H1 (cell line): ENCODE measurements around the gene SCN4A. TPM values are rescaled to one million over a fixed set of nuclear protein-coding genes. Genes with fewer than 3 reads are reported as not detected.

Experiments
- CTCF ChIA-PET: fragments of 300-600 bp; sonication (Branson Sonifier 250); formaldehyde crosslinking; loops from one replicate; lab custom pipeline; 2021; ENCODE audit not compliant: partially characterized antibody; lab: Charles Lee
- POLR2A ChIA-PET: fragments of 300-600 bp; sonication (Branson Sonifier 250); formaldehyde crosslinking; loops from one replicate; lab custom pipeline; 2021; ENCODE audit warnings: inconsistent platforms; ENCODE audit not compliant: partially characterized antibody; lab: Charles Lee
- DNase-seq, 2 experiments: peaks; one replicate each; pipeline versions ENCODE4 v3.0.0 to v3.0.0-alpha.2; 2010 to 2022; ENCODE audit warnings: low spot score in 2 of 2, low read depth in 1 of 2, mixed read lengths in 1 of 2
- FAIRE-seq: peaks from 2 replicates; lab custom pipeline; 2011; peaks lifted over from hg19 to GRCh38; lab: Jason Lieb, UNC
- H2AFZ ChIP-seq: 2 replicates; pipeline ENCODE4 v1.8.1; 2012; ENCODE audit warnings: low read length, inconsistent platforms
- H2AK5ac ChIP-seq: 2 replicates; pipeline ENCODE4 v1.6.1; 2013; ENCODE audit warnings: low read depth, low read length
- H2BK120ac ChIP-seq: replicated peaks from 2 replicates; pipeline ENCODE3; 2013; ENCODE audit warnings: low read depth, low read length, inconsistent platforms
- H2BK12ac ChIP-seq: 2 replicates; pipeline ENCODE4 v1.6.1; 2013; ENCODE audit warnings: low read depth, low read length
- H2BK15ac ChIP-seq: 2 replicates; pipeline ENCODE4 v1.6.1; 2013; ENCODE audit warnings: low read length
- H2BK20ac ChIP-seq: 2 replicates; pipeline ENCODE4 v1.6.1; 2013; ENCODE audit warnings: low read length
- H2BK5ac ChIP-seq: 2 replicates; pipeline ENCODE4 v1.6.1; 2013; ENCODE audit warnings: low read depth, low read length
- H3K14ac ChIP-seq: 2 replicates; pipeline ENCODE4 v1.6.1; 2013; ENCODE audit warnings: inconsistent platforms; ENCODE audit not compliant: insufficient read length
- H3K18ac ChIP-seq: 2 replicates; pipeline ENCODE4 v1.6.1; 2013; ENCODE audit warnings: low read length; ENCODE audit errors: extremely low read depth
- H3K23ac ChIP-seq: 2 replicates; pipeline ENCODE4 v1.6.1; 2013; ENCODE audit warnings: inconsistent platforms; ENCODE audit not compliant: insufficient read length
- H3K23me2 ChIP-seq: 2 replicates; pipeline ENCODE4 v1.6.1; 2013; ENCODE audit warnings: low read depth, low read length
- H3K27ac ChIP-seq: 2 replicates; pipeline ENCODE4 v1.6.1; 2011; ENCODE audit warnings: low read depth, low read length, inconsistent platforms
- H3K27me3 ChIP-seq, 4 experiments: replicated peaks in 1 of 4; 1 replicate in 1 of 4; 2 replicates in 3 of 4; pipeline versions ENCODE4 v1.6.1 to v1.8.1; 2011 to 2013; ENCODE audit warnings: low read length in 3 of 4, mild to moderate bottlenecking in 3 of 4, inconsistent platforms in 2 of 4, mixed read lengths in 2 of 4, moderate library complexity in 1 of 4; ENCODE audit not compliant: control insufficient read depth in 3 of 4, insufficient read depth in 3 of 4; ENCODE audit errors: extremely low read depth in 1 of 4
- H3K36me3 ChIP-seq, 4 experiments: 2 replicates each; pipeline versions ENCODE4 v1.6.1 to v1.8.1; 2011 to 2013; ENCODE audit warnings: mild to moderate bottlenecking in 4 of 4, low read length in 3 of 4, moderate library complexity in 2 of 4, control low read depth in 1 of 4, inconsistent platforms in 1 of 4; ENCODE audit not compliant: insufficient read depth in 4 of 4, control insufficient read depth in 2 of 4
- H3K4ac ChIP-seq: replicated peaks from 2 replicates; pipeline ENCODE3; 2013; ENCODE audit warnings: low read length, low read depth, mixed read lengths, inconsistent platforms; ENCODE audit not compliant: insufficient read length
- H3K4me1 ChIP-seq, 4 experiments: replicated peaks in 1 of 4; 1 replicate in 1 of 4; 2 replicates in 3 of 4; pipeline versions ENCODE4 v1.6.1 to v1.8.1; 2011 to 2013; ENCODE audit warnings: low read length in 3 of 4, inconsistent platforms in 2 of 4, mixed read lengths in 1 of 4; ENCODE audit not compliant: insufficient read depth in 4 of 4, control insufficient read depth in 3 of 4
- H3K4me2 ChIP-seq, 2 experiments: 2 replicates each; pipeline versions ENCODE4 v1.6.1 to v1.8.1; 2011 to 2013; ENCODE audit warnings: low read depth in 2 of 2, low read length in 2 of 2, control low read depth in 1 of 2, inconsistent platforms in 1 of 2, mild to moderate bottlenecking in 1 of 2; ENCODE audit not compliant: insufficient read depth in 1 of 2
- H3K4me3 ChIP-seq, 4 experiments: fragments of 200-600, 300-600 bp in 1 of 4; sonication (generic), shearing (Covaris generic), sonication (Bioruptor Twin) in 1 of 4; 2 replicates each; pipeline versions ENCODE4 v1.5.1 to v1.8.1; 2011 to 2016; ENCODE audit warnings: low read length in 4 of 4, low read depth in 3 of 4, control low read depth in 2 of 4, inconsistent platforms in 2 of 4, mild to moderate bottlenecking in 2 of 4, mixed read lengths in 1 of 4, moderate library complexity in 1 of 4; ENCODE audit not compliant: insufficient read depth in 2 of 4; ENCODE audit errors: extremely low read depth in 1 of 4
- H3K56ac ChIP-seq: replicated peaks from 2 replicates; pipeline ENCODE3; 2013; ENCODE audit warnings: low read depth, mild to moderate bottlenecking, mixed read lengths, low read length, inconsistent platforms; ENCODE audit not compliant: insufficient read length
- H3K79me1 ChIP-seq: 2 replicates; pipeline ENCODE4 v1.6.1; 2013; ENCODE audit warnings: low read depth, low read length, control low read depth
- H3K79me2 ChIP-seq, 2 experiments: 2 replicates each; pipeline versions ENCODE4 v1.6.1 to v1.8.1; 2012 to 2013; ENCODE audit warnings: low read length in 2 of 2, mild to moderate bottlenecking in 2 of 2, inconsistent platforms in 1 of 2; ENCODE audit not compliant: insufficient read depth in 2 of 2, control insufficient read depth in 1 of 2
- H3K9ac ChIP-seq, 4 experiments: replicated peaks in 1 of 4; 1 replicate in 1 of 4; 2 replicates in 3 of 4; pipeline versions ENCODE4 v1.6.1 to v1.8.1; 2011 to 2013; ENCODE audit warnings: low read depth in 3 of 4, low read length in 3 of 4, control low read depth in 2 of 4, mild to moderate bottlenecking in 2 of 4, moderate library complexity in 2 of 4, inconsistent platforms in 1 of 4; ENCODE audit errors: extremely low read depth in 1 of 4
- H3K9me3 ChIP-seq, 2 experiments: 2 replicates each; pipeline versions ENCODE4 v1.6.1 to v1.8.1; 2012 to 2013; ENCODE audit warnings: mild to moderate bottlenecking in 2 of 2, moderate library complexity in 2 of 2, control low read depth in 1 of 2, inconsistent platforms in 1 of 2, low read depth in 1 of 2, low read length in 1 of 2, mixed read lengths in 1 of 2; ENCODE audit not compliant: insufficient read depth in 2 of 2
- H4K20me1 ChIP-seq, 2 experiments: replicated peaks in 1 of 2; 2 replicates each; pipeline versions ENCODE3 to v1.8.1; 2011 to 2013; ENCODE audit warnings: inconsistent platforms in 2 of 2, low read length in 2 of 2, mild to moderate bottlenecking in 1 of 2; ENCODE audit not compliant: insufficient read depth in 2 of 2, control insufficient read depth in 1 of 2
- H4K5ac ChIP-seq: 2 replicates; pipeline ENCODE4 v1.6.1; 2013; ENCODE audit warnings: low read length, low read depth, mixed read lengths, inconsistent platforms; ENCODE audit not compliant: insufficient read length
- H4K8ac ChIP-seq: 2 replicates; pipeline ENCODE4 v1.8.0; 2013; ENCODE audit warnings: mild to moderate bottlenecking, moderate library complexity, low read length, inconsistent platforms; ENCODE audit not compliant: insufficient read depth; ENCODE audit errors: extremely low read depth
- H4K91ac ChIP-seq: replicated peaks from 2 replicates; pipeline ENCODE3; 2013; ENCODE audit warnings: low read length, mixed read lengths, inconsistent platforms; ENCODE audit not compliant: insufficient read length
- CHD2 ChIP-seq: IDR thresholded peaks from 2 replicates; pipeline ENCODE4 v1.6.1; 2012; ENCODE audit warnings: low read length, improper control_type of control experiment
- EGR1 ChIP-seq: IDR thresholded peaks from 2 replicates; pipeline ENCODE4 v1.6.1; 2011; ENCODE audit warnings: low read depth, low read length, borderline replicate concordance
- JUN ChIP-seq: IDR thresholded peaks from 2 replicates; pipeline ENCODE4 v1.6.1; 2011; ENCODE audit warnings: low read depth, mild to moderate bottlenecking, improper control_type of control experiment, low read length
- MAFK ChIP-seq: IDR thresholded peaks from 2 replicates; pipeline ENCODE4 v1.6.1; 2012; ENCODE audit warnings: low read depth, mild to moderate bottlenecking, improper control_type of control experiment, low read length
- NRF1 ChIP-seq: IDR thresholded peaks from 2 replicates; pipeline ENCODE4 v1.6.1; 2011; ENCODE audit warnings: mild to moderate bottlenecking, low read depth, low read length, improper control_type of control experiment
- POLR2A ChIP-seq, 2 experiments: IDR thresholded peaks; 1 replicate in 1 of 2; 2 replicates in 1 of 2; pipeline ENCODE4 v1.6.1; 2011; ENCODE audit warnings: low read depth in 2 of 2, low read length in 2 of 2, mild to moderate bottlenecking in 2 of 2; ENCODE audit errors: control extremely low read depth in 1 of 2
- SP1 ChIP-seq: IDR thresholded peaks from 2 replicates; pipeline ENCODE4 v1.6.1; 2011; ENCODE audit warnings: low read depth, low read length
- SUZ12 ChIP-seq: fragments of 200-600 bp; sonication (generic); IDR thresholded peaks from 2 replicates; pipeline ENCODE4 v1.6.1; 2012; ENCODE audit warnings: mild to moderate bottlenecking, inconsistent platforms, low read length, moderate library complexity, mixed read lengths
- TAF7 ChIP-seq: optimal IDR thresholded peaks from 2 replicates; pipeline ENCODE3; 2011; ENCODE audit warnings: low read depth, mild to moderate bottlenecking, inconsistent platforms, low read length, moderate library complexity, borderline replicate concordance
- WGBS, 2 experiments: shearing (Covaris generic) in 1 of 2; methylation state at CpG; one replicate each; pipeline versions ENCODE4 v1.1.6 to v1.1.7; 2013 to 2015; ENCODE audit warnings: low lambda C conversion rate in 2 of 2, mixed read lengths in 2 of 2, inconsistent platforms in 1 of 2, low coverage in 1 of 2, missing lambda C conversion rate in 1 of 2; ENCODE audit not compliant: insufficient replicate concordance in 2 of 2, insufficient coverage in 1 of 2, insufficient read length in 1 of 2; ENCODE audit errors: extremely low coverage in 1 of 2, missing lambda C conversion rate in 1 of 2; 5-methylcytosine and 5-hydroxymethylcytosine counted together
- polyA plus RNA-seq, 7 experiments: library from polyadenylated mRNA; depleted of rRNA in 3 of 7; stranded (reverse) in 5 of 7; unstranded in 2 of 7; fragments of >200 nt in 5 of 7; fragments of 200-250 nt in 2 of 7; gene quantifications; 1 replicate in 5 of 7; 2 replicates in 1 of 7; 4 replicates in 1 of 7; pipeline versions ENCODE4 v1.2.1 to v1.2.3, GENCODE V29; 2011 to 2013; ENCODE audit warnings: missing spikeins in 2 of 7, mixed read lengths in 2 of 7
- total RNA-seq: library from RNA; stranded (reverse); fragmentation: NEBNext Ultra II Directional; extraction: Animal tissue kit (Norgen Biotek cat#: 25700); gene quantifications from 2 replicates; pipeline ENCODE4 v1.2.1, GENCODE V29; 2021

SCN4A gene
- total and polyA plus RNA-seq, 2 of the 8 experiments (the other 6 are each of a cell fraction or from before 2014, with no cell fraction given) = 5.0 to 8.5 TPM

DNA sequence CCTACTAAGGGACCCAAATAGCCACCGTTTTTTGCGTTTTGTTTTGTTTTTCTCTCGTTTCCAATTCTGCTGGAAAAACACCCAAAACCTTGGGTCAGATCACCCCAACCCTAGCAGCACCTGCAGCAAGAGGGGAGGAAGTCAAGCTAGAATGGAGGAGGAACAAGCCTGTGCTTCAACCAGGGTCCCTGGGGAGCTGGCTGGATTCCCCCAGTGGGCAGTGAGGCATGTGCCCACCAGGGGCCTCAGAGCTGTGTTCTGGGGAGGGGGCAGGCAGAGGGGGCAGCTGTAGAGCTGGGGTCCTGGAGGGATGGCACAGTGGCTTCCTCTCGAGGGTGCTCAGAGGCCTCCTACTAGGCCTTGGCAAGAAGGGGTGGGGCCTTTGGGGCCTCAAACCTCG lies 47.1 kb downstream of the SCN4A start:
- no peak overlapping the region for H2BK12ac ChIP-seq
- H3K23ac ChIP-seq = no peak overlapping the region
- no peak overlapping the region for H2BK20ac ChIP-seq
- no peaks in the 10 kb centered on the region for H3K23me2 ChIP-seq
- H4K8ac ChIP-seq = no peak overlapping the region
- CTCF ChIA-PET = interaction anchor here (0.7 to 5.9 kb wide), 10 partner anchors 10 to 273 kb away, joined by 3 to 25 read pairs (median 4); partner anchors contain the start of gene ICAM2
- 77% methylated on average over 5 of the region's 5 CpGs; no CpG with 5 or more reads in 1 of the 2 experiments for WGBS, 2 experiments
- peaks cover 0 to 1% (median 0%) of the 10 kb centered on the region in 4 experiments; a peak in 2 of 7 replicates for H3K4me1 ChIP-seq
- H3K4ac ChIP-seq = no peak overlapping the region
- no peaks in the 10 kb centered on the region for H3K9me3 ChIP-seq
- DNase-seq (no peak), FAIRE-seq (no peak)
- no peak overlapping the region for H3K4me2 ChIP-seq
- H4K5ac ChIP-seq = no peak overlapping the region
- no peak overlapping the region for H3K14ac ChIP-seq
- no peak overlapping the region for H2BK15ac ChIP-seq
- no peaks in the 10 kb centered on the region for H3K79me2 ChIP-seq
- H2BK5ac ChIP-seq = no peak overlapping the region
- no peaks in the 10 kb centered on the region for H4K20me1 ChIP-seq
- H2AK5ac ChIP-seq = no peak overlapping the region
- no peak overlapping the region for H2AFZ ChIP-seq
- no peak for TF ChIP-seq TAF7
- no peak for TF ChIP-seq CHD2
- TF ChIP-seq EGR1 = no peak
- no peak for TF ChIP-seq NRF1
- no peak for TF ChIP-seq MAFK
- TF ChIP-seq JUN = no peak
- no peak for TF ChIP-seq SP1
- TF ChIP-seq SUZ12 = no peak
- TF ChIP-seq POLR2A (IDR thresholded peaks at IDR 0.05; ENCODE audit: control extremely low read depth in 1 of 2, low read depth in 2 of 2, low read length in 2 of 2) = no peak
- TF ChIP-seq, all 59 proteins: peak for 0
- POLR2A ChIA-PET = interaction anchor here (1.0 kb wide), 1 partner anchor 8 kb away, joined by 3 read pairs; no protein-coding TSS in a partner anchor
- no peak overlapping the region for H3K4me3 ChIP-seq
- H2BK120ac ChIP-seq = no peak overlapping the region
- no peak overlapping the region for H3K18ac ChIP-seq
- no peak overlapping the region for H3K9ac ChIP-seq
- H3K36me3 ChIP-seq = no peaks in the 10 kb centered on the region
- no peak overlapping the region for H4K91ac ChIP-seq
- no peaks in the 10 kb centered on the region for H3K27me3 ChIP-seq
- H3K27ac ChIP-seq = no peak overlapping the region
- H3K56ac ChIP-seq = no peak overlapping the region
- H3K79me1 ChIP-seq = no peaks in the 10 kb centered on the region
